Measurements from ENCODE around the gene SLC35A1. TPM values are rescaled to one million over a fixed set of nuclear protein-coding genes. Genes with fewer than 3 reads are reported as not detected.
A peak's percentile ranks its signal among the peaks of the same experiment; 100 is the strongest.

SLC35A1 gene
- total and polyA plus RNA-seq, 2 of the 4 experiments (the other 2 are of a cell fraction) = 9.7 to 12.4 TPM

GRCh38 chr6:87544474-87544735 lies 71.6 kb downstream of the SLC35A1 start:
- Histone ChIP-seq H3K27ac (ENCODE audit: insufficient read depth, low read length) (no peak overlapping the region), H2AFZ (replicated peaks; ENCODE audit: low read length, poor library complexity) (no peak overlapping the region), H4K8ac (ENCODE audit: low read depth in 2 of 2, low read length in 2 of 2) (no peak overlapping the region), H3K14ac (replicated peaks; ENCODE audit: low read depth, low read length) (no peak overlapping the region), H2AK5ac (ENCODE audit: low read depth, low read length) (no peak overlapping the region), H3K9ac (ENCODE audit: low read depth, low read length) (no peak overlapping the region), H3K9me3 (ENCODE audit: control insufficient read depth, insufficient read depth, low read length) (peaks cover 2% of the 10 kb centered on the region), H3K36me3 (ENCODE audit: control insufficient read depth, insufficient read depth, low read length) (peaks cover 49% of the 10 kb centered on the region), H2BK120ac (ENCODE audit: low read depth, low read length) (no peak overlapping the region), H2BK20ac (ENCODE audit: low read depth, low read length) (no peak overlapping the region), H2BK15ac (ENCODE audit: low read depth, low read length) (no peak overlapping the region), H3K4me2 (ENCODE audit: low read depth, low read length) (no peak overlapping the region), H4K5ac (ENCODE audit: low read depth, low read length) (no peak overlapping the region), H4K20me1 (ENCODE audit: insufficient read depth, low read length) (no peaks in the 10 kb centered on the region; the same call in 1 of the 2 replicates), H3K9me1 (ENCODE audit: insufficient read depth, low read length) (peaks cover 6% of the 10 kb centered on the region; the same call in 1 of the 2 replicates), H3K4me1 (ENCODE audit: control insufficient read depth, insufficient read depth, low read length) (no peaks in the 10 kb centered on the region), H3K27me3 (ENCODE audit: control insufficient read depth, insufficient read depth, low read length) (no peaks in the 10 kb centered on the region), H3K23ac (ENCODE audit: low read depth, low read length) (no peak overlapping the region), H2BK5ac (ENCODE audit: low read depth, low read length, poor library complexity, severe bottlenecking) (no peak overlapping the region), H3K56ac (ENCODE audit: extremely low read depth, insufficient read depth, low read length) (no peak overlapping the region), H4K91ac (ENCODE audit: insufficient read depth, low read depth, low read length) (no peak overlapping the region), H2AK9ac (replicated peaks; ENCODE audit: low read depth, low read length, poor library complexity) (no peak overlapping the region), H3K79me1 (ENCODE audit: low read depth in 1 of 2, low read length in 2 of 2) (peaks cover 18 to 21% of the 10 kb centered on the region in 2 experiments), H3K4me3 (ENCODE audit: insufficient read depth, low read depth, low read length) (no peak overlapping the region), H3K4ac (ENCODE audit: low read depth, low read length) (no peak overlapping the region), H3K18ac (ENCODE audit: low read depth, low read length) (no peak overlapping the region)
- in situ Hi-C loops (cut with MboI; ENCODE audit: low sequenced_read_pairs) = no loop called here
- DNase-seq = no peak
- CTCF ChIA-PET = no interaction called here
- POLR2A ChIA-PET (ENCODE audit: unreplicated experiment) = no interaction called here
- no CpG with 5 or more reads among the region's 1 CpG for WGBS, 2 experiments (ENCODE audit: extremely low coverage in 2 of 2, insufficient read length in 1 of 2)
- dilution Hi-C loops (cut with HindIII; ENCODE audit: low sequenced_read_pairs, unreplicated experiment) = no loop called here
- TF ChIP-seq POLR2A (IDR thresholded peaks at IDR 0.05; ENCODE audit: low read depth, low read length) (no peak), RFX5 (IDR thresholded peaks at IDR 0.05; ENCODE audit: low read depth, low read length) (no peak), RCOR1 (IDR thresholded peaks at IDR 0.05; ENCODE audit: insufficient replicate concordance, low read length) (no peak), ELK1 (IDR thresholded peaks at IDR 0.05; ENCODE audit: borderline replicate concordance, low read depth, low read length) (no peak), MAFK (IDR thresholded peaks at IDR 0.05; ENCODE audit: low read depth, low read length) (no peak), MAZ (IDR thresholded peaks at IDR 0.05; ENCODE audit: borderline replicate concordance, low read depth, low read length) (no peak), USF2 (IDR thresholded peaks at IDR 0.05; ENCODE audit: low read depth, low read length) (no peak), CTCF (conservative IDR thresholded peaks at IDR 0.05; ENCODE audit: low read depth, low read length) (no peak), NFE2L2 (IDR thresholded peaks at IDR 0.05; ENCODE audit: low read depth, low read length) (no peak), FOS (IDR thresholded peaks at IDR 0.05; ENCODE audit: low read depth, low read length) (no peak), MXI1 (IDR thresholded peaks at IDR 0.05; ENCODE audit: borderline replicate concordance, low read depth, low read length) (no peak), CEBPB (IDR thresholded peaks at IDR 0.05; ENCODE audit: low read depth, low read length) (no peak), BHLHE40 (IDR thresholded peaks at IDR 0.05; ENCODE audit: low read depth, low read length) (no peak)
- intact Hi-C loops (cut with micrococcal nuclease) = no loop called here
- ATAC-seq (ENCODE audit: low read depth) = no peak
- BruUV-seq (replicated peaks) = TSS peak; percentile 6

Measured in IMR-90 (cell line).